K562 (cell line): ENCODE measurements around the gene P2RX1. TPM values are rescaled to one million over a fixed set of nuclear protein-coding genes. Genes with fewer than 3 reads are reported as not detected.

Experiments
- EHMT2 ChIP-seq: fragments of 450-650 bp; IDR thresholded peaks from 2 replicates; pipeline ENCODE4 v1.6.1; 2018; ENCODE audit warnings: antibody characterized with exemption
- FOS ChIP-seq: IDR thresholded peaks from 3 replicates; pipeline ENCODE4 v1.6.1; 2011; ENCODE audit not compliant: insufficient read length; ENCODE audit errors: extremely low read depth
- GTF2F1 ChIP-seq: IDR thresholded peaks from 2 replicates; pipeline ENCODE4 v1.6.1; 2011; ENCODE audit warnings: low read depth, low read length, improper control_type of control experiment
- ILK ChIP-seq: fragments of 450-650 bp; IDR thresholded peaks from 2 replicates; pipeline ENCODE4 v1.6.1; 2016; ENCODE audit warnings: missing genetic modification characterization, low read depth, mild to moderate bottlenecking, missing compliant biosample characterization, moderate library complexity, borderline replicate concordance
- JUND ChIP-seq, 2 experiments: IDR thresholded peaks; 2 replicates in 1 of 2; 3 replicates in 1 of 2; pipeline ENCODE4 v1.6.1; 2011; ENCODE audit warnings: borderline replicate concordance in 2 of 2, low read depth in 2 of 2, low read length in 2 of 2, improper control_type of control experiment in 1 of 2, missing biosample characterization in 1 of 2, missing genetic modification characterization in 1 of 2, missing genetic modification reagents in 1 of 2
- KAT2B ChIP-seq: IDR thresholded peaks from one replicate; pipeline ENCODE4 v1.6.1; 2012; ENCODE audit warnings: low read depth, mild to moderate bottlenecking, control low read depth, inconsistent platforms, low read length, moderate library complexity
- LEF1 ChIP-seq: fragments of 450-650 bp; IDR thresholded peaks from 2 replicates; pipeline ENCODE4 v1.6.1; 2016; ENCODE audit warnings: mild to moderate bottlenecking
- MTF1 ChIP-seq: fragments of 250-450 bp; sonication (Bioruptor Pico); IDR thresholded peaks from 2 replicates; pipeline ENCODE4 v1.9.0; 2021; ENCODE audit warnings: moderate library complexity, mild to moderate bottlenecking, inconsistent platforms, borderline replicate concordance
- NELFE ChIP-seq: IDR thresholded peaks from 2 replicates; pipeline ENCODE4 v1.6.1; 2011; ENCODE audit warnings: mild to moderate bottlenecking; ENCODE audit not compliant: insufficient read depth, insufficient read length
- NFE2 ChIP-seq: IDR thresholded peaks from 2 replicates; pipeline ENCODE4 v1.6.1; 2014; ENCODE audit warnings: antibody characterized with exemption, low read depth
- NR2C1 ChIP-seq, 2 experiments: fragments of 450-650 bp; IDR thresholded peaks; 2 replicates each; pipeline ENCODE4 v1.6.1; 2017; ENCODE audit warnings: mild to moderate bottlenecking in 2 of 2, antibody characterized with exemption in 1 of 2, inconsistent platforms in 1 of 2, missing compliant biosample characterization in 1 of 2, missing genetic modification characterization in 1 of 2
- WHSC1 ChIP-seq: IDR thresholded peaks from one replicate; pipeline ENCODE4 v1.6.1; 2012; ENCODE audit warnings: low read length, control low read depth, inconsistent platforms
- XRCC4 ChIP-seq: IDR thresholded peaks from one replicate; pipeline ENCODE4 v1.6.1; 2011; ENCODE audit not compliant: insufficient read depth, insufficient read length; ENCODE audit errors: extremely low read depth
- ZBTB1 ChIP-seq: sonication (generic); formaldehyde crosslinking; IDR thresholded peaks from 2 replicates; pipeline ENCODE4 v1.8.1; 2023; ENCODE audit warnings: missing genetic modification reagents, low read depth, mild to moderate bottlenecking, borderline replicate concordance
- ZBTB49 ChIP-seq: sonication (generic); formaldehyde crosslinking; IDR thresholded peaks from 2 replicates; pipeline ENCODE4 v1.8.0; 2022; ENCODE audit warnings: missing genetic modification reagents, mild to moderate bottlenecking, borderline replicate concordance
- ZNF143 ChIP-seq: sonication (generic); formaldehyde crosslinking; IDR thresholded peaks from 2 replicates; pipeline ENCODE4 v1.9.0; 2022; ENCODE audit warnings: mild to moderate bottlenecking, missing genetic modification reagents
- polyA plus RNA-seq, 8 experiments: library from polyadenylated mRNA; depleted of rRNA in 4 of 8; stranded (reverse) in 5 of 8; unstranded in 3 of 8; fragments of >200 nt; fragmentation: Nextera tagmentation in 2 of 8; fragmentation: Illumina TruSeq in 1 of 8; extraction: Ambion mirVana in 2 of 8; extraction: Trizol in 1 of 8; gene quantifications; 2 replicates each; pipeline versions ENCODE4 v1.2.1 to v1.2.3, GENCODE V29; 2011 to 2014; ENCODE audit warnings: inconsistent platforms in 1 of 8, missing spikeins in 1 of 8
- total RNA-seq, 7 experiments: library from RNA; depleted of rRNA in 6 of 7; stranded (reverse); fragments of >200 nt in 6 of 7; fragmentation: Illumina TruSeq in 2 of 7; extraction: Trizol in 2 of 7; gene quantifications; 2 replicates each; pipeline versions ENCODE4 v1.2.1 to v1.2.3, GENCODE V29; 2011 to 2021; ENCODE audit warnings: low replicate concordance in 1 of 7
- TF ChIP-seq, protein P1 (sequence below): fragments of 200-800 bp; sonication (Bioruptor generic); IDR thresholded peaks from 2 replicates; pipeline ENCODE4 v1.6.1; 2016; ENCODE audit warnings: missing genetic modification characterization, missing compliant biosample characterization
- TF ChIP-seq, protein P2 (sequence below): sonication (generic); formaldehyde crosslinking; IDR thresholded peaks from 2 replicates; pipeline ENCODE4 v1.8.0; 2022; ENCODE audit warnings: mild to moderate bottlenecking, low read depth, missing genetic modification reagents

Gene P2RX1
- total and polyA plus RNA-seq, 9 of the 15 experiments (the other 6 are each of a cell fraction or from before 2014, with no cell fraction given) = 0.27 to 20.3 (median 10.3) TPM

GRCh38 chr17:3892095-3892998 lies 23.9 kb downstream of the P2RX1 start (continued):
- TF ChIP-seq GTF2F1 (no peak), LEF1 (no peak), ILK (no peak), WHSC1 (no peak), EHMT2 (no peak), ZBTB49 (CRISPR knock-in tag) (no peak), NR2C1 (IDR thresholded peaks at IDR 0.05) (no peak), NR2C1 (tag; IDR thresholded peaks at IDR 0.05) (no peak), JUND (IDR thresholded peaks at IDR 0.05; ENCODE audit: borderline replicate concordance, low read depth, low read length) (no peak), JUND (tag; IDR thresholded peaks at IDR 0.05; ENCODE audit: borderline replicate concordance, low read depth, low read length) (no peak), ZBTB1 (CRISPR knock-in tag) (peak; percentile 20; the same call in 1 of the 2 replicates), ZNF143 (CRISPR knock-in tag) (no peak), KAT2B (no peak), NELFE (no peak), FOS (no peak), NFE2 (no peak), MTF1 (CRISPR knock-in tag) (no peak), XRCC4 (no peak)
- TF ChIP-seq, protein P1, sequence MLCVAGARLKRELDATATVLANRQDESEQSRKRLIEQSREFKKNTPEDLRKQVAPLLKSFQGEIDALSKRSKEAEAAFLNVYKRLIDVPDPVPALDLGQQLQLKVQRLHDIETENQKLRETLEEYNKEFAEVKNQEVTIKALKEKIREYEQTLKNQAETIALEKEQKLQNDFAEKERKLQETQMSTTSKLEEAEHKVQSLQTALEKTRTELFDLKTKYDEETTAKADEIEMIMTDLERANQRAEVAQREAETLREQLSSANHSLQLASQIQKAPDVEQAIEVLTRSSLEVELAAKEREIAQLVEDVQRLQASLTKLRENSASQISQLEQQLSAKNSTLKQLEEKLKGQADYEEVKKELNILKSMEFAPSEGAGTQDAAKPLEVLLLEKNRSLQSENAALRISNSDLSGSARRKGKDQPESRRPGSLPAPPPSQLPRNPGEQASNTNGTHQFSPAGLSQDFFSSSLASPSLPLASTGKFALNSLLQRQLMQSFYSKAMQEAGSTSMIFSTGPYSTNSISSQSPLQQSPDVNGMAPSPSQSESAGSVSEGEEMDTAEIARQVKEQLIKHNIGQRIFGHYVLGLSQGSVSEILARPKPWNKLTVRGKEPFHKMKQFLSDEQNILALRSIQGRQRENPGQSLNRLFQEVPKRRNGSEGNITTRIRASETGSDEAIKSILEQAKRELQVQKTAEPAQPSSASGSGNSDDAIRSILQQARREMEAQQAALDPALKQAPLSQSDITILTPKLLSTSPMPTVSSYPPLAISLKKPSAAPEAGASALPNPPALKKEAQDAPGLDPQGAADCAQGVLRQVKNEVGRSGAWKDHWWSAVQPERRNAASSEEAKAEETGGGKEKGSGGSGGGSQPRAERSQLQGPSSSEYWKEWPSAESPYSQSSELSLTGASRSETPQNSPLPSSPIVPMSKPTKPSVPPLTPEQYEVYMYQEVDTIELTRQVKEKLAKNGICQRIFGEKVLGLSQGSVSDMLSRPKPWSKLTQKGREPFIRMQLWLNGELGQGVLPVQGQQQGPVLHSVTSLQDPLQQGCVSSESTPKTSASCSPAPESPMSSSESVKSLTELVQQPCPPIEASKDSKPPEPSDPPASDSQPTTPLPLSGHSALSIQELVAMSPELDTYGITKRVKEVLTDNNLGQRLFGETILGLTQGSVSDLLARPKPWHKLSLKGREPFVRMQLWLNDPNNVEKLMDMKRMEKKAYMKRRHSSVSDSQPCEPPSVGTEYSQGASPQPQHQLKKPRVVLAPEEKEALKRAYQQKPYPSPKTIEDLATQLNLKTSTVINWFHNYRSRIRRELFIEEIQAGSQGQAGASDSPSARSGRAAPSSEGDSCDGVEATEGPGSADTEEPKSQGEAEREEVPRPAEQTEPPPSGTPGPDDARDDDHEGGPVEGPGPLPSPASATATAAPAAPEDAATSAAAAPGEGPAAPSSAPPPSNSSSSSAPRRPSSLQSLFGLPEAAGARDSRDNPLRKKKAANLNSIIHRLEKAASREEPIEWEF (CRISPR knock-in tag) = no peak
- TF ChIP-seq, protein P2, sequence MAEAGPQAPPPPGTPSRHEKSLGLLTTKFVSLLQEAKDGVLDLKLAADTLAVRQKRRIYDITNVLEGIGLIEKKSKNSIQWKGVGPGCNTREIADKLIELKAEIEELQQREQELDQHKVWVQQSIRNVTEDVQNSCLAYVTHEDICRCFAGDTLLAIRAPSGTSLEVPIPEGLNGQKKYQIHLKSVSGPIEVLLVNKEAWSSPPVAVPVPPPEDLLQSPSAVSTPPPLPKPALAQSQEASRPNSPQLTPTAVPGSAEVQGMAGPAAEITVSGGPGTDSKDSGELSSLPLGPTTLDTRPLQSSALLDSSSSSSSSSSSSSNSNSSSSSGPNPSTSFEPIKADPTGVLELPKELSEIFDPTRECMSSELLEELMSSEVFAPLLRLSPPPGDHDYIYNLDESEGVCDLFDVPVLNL (CRISPR knock-in tag) = no peak
